Liver (tissue), 3 donors: ENCODE data around the gene EPHB6.

Source experiments
- JUND ChIP-seq, 2 donors: IDR thresholded peaks; 2 replicates each; pipeline ENCODE4 v1.6.1; 2016; ENCODE audit warnings: antibody characterized with exemption in 2 of 2
- TAF1 ChIP-seq: conservative IDR thresholded peaks from 2 replicates; pipeline ENCODE4 v1.6.1; 2016; ENCODE audit warnings: antibody characterized with exemption, mild to moderate bottlenecking
- YY1 ChIP-seq: IDR thresholded peaks from 2 replicates; pipeline ENCODE4 v1.6.1; 2016; ENCODE audit warnings: antibody characterized with exemption, mild to moderate bottlenecking
- TF ChIP-seq, protein P1 (sequence below): fragments of 150-350 bp; IDR thresholded peaks from 2 replicates; pipeline ENCODE4 v1.5.1; 2017; ENCODE audit warnings: improper control_type of control experiment, low read depth, low read length; ENCODE audit not compliant: missing input control
- donor health status: healthy.
- donor health status: healthy.

- TF ChIP-seq JUND (IDR thresholded peaks at IDR 0.05): no peak
- no peak for TF ChIP-seq TAF1
- TF ChIP-seq, protein P1, sequence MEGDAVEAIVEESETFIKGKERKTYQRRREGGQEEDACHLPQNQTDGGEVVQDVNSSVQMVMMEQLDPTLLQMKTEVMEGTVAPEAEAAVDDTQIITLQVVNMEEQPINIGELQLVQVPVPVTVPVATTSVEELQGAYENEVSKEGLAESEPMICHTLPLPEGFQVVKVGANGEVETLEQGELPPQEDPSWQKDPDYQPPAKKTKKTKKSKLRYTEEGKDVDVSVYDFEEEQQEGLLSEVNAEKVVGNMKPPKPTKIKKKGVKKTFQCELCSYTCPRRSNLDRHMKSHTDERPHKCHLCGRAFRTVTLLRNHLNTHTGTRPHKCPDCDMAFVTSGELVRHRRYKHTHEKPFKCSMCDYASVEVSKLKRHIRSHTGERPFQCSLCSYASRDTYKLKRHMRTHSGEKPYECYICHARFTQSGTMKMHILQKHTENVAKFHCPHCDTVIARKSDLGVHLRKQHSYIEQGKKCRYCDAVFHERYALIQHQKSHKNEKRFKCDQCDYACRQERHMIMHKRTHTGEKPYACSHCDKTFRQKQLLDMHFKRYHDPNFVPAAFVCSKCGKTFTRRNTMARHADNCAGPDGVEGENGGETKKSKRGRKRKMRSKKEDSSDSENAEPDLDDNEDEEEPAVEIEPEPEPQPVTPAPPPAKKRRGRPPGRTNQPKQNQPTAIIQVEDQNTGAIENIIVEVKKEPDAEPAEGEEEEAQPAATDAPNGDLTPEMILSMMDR: no peak
- TF ChIP-seq YY1: no peak
Observed at GRCh38 chr7:142855114-142855743, 353 bp downstream of the EPHB6 start.
